H9 (cell line): ENCODE results near the gene SATB2. TPM values are rescaled to one million over a fixed set of nuclear protein-coding genes. Genes with fewer than 3 reads are reported as not detected.

Experiments
- DNase-seq: peaks from one replicate; pipeline ENCODE4 v3.0.0-alpha.2; 2017
- H2AFZ ChIP-seq: one replicate; pipeline ENCODE4 v1.6.1; 2013; ENCODE audit warnings: mild to moderate bottlenecking, low read length, control low read depth, moderate library complexity
- H2AK5ac ChIP-seq: 2 replicates; pipeline ENCODE4 v1.6.1; 2013; ENCODE audit warnings: low read length, control low read depth, mixed read lengths; ENCODE audit not compliant: insufficient read length
- H2BK120ac ChIP-seq: one replicate; pipeline ENCODE4 v1.6.1; 2013; ENCODE audit warnings: low read depth, mild to moderate bottlenecking, low read length, control low read depth, inconsistent platforms; ENCODE audit not compliant: poor library complexity, severe bottlenecking
- H2BK12ac ChIP-seq: 2 replicates; pipeline ENCODE4 v1.6.1; 2013; ENCODE audit warnings: low read length, control low read depth, mixed read lengths, low read depth; ENCODE audit not compliant: insufficient read length
- H2BK15ac ChIP-seq: 2 replicates; pipeline ENCODE4 v1.6.1; 2013; ENCODE audit warnings: low read depth, low read length, control low read depth
- H2BK20ac ChIP-seq: one replicate; pipeline ENCODE4 v1.6.1; 2013; ENCODE audit warnings: low read depth, mild to moderate bottlenecking, low read length, control low read depth, inconsistent platforms; ENCODE audit not compliant: poor library complexity, severe bottlenecking
- H2BK5ac ChIP-seq: 2 replicates; pipeline ENCODE4 v1.6.1; 2013; ENCODE audit warnings: low read length, control low read depth, mixed read lengths; ENCODE audit not compliant: insufficient read length
- H3K14ac ChIP-seq: 2 replicates; pipeline ENCODE4 v1.6.1; 2013; ENCODE audit warnings: low read length, control low read depth; ENCODE audit not compliant: insufficient read depth
- H3K18ac ChIP-seq: 2 replicates; pipeline ENCODE4 v1.6.1; 2013; ENCODE audit warnings: low read depth, mild to moderate bottlenecking, mixed read lengths, low read length, control low read depth; ENCODE audit not compliant: insufficient read length
- H3K23ac ChIP-seq: 2 replicates; pipeline ENCODE4 v1.6.1; 2013; ENCODE audit warnings: low read length, control low read depth, mixed read lengths, low read depth; ENCODE audit not compliant: insufficient read length
- H3K23me2 ChIP-seq: 2 replicates; pipeline ENCODE4 v1.6.1; 2013; ENCODE audit warnings: low read depth, mild to moderate bottlenecking, mixed read lengths, low read length, control low read depth; ENCODE audit not compliant: insufficient read length, poor library complexity, severe bottlenecking
- H3K27ac ChIP-seq: 2 replicates; pipeline ENCODE4 v1.5.1; 2013; ENCODE audit warnings: low read length, control low read depth, mixed read lengths, low read depth; ENCODE audit not compliant: insufficient read length
- H3K27me3 ChIP-seq: 2 replicates; pipeline ENCODE4 v1.6.1; 2013; ENCODE audit warnings: low read length, control low read depth, inconsistent platforms; ENCODE audit not compliant: insufficient read depth
- H3K4ac ChIP-seq: 2 replicates; pipeline ENCODE4 v1.6.1; 2013; ENCODE audit warnings: low read depth, mild to moderate bottlenecking, control low read depth, inconsistent platforms, low read length, moderate library complexity
- H3K4me1 ChIP-seq: 2 replicates; pipeline ENCODE4 v1.6.1; 2013; ENCODE audit warnings: low read length, control low read depth, inconsistent platforms; ENCODE audit not compliant: insufficient read depth
- H3K4me2 ChIP-seq: 2 replicates; pipeline ENCODE4 v1.6.1; 2013; ENCODE audit warnings: low read length, control low read depth, mixed read lengths; ENCODE audit not compliant: insufficient read length, insufficient read depth
- H3K56ac ChIP-seq: 2 replicates; pipeline ENCODE4 v1.6.1; 2013; ENCODE audit warnings: low read depth, mild to moderate bottlenecking, mixed read lengths, low read length, control low read depth; ENCODE audit not compliant: insufficient read length
- H3K79me1 ChIP-seq: 2 replicates; pipeline ENCODE4 v1.6.1; 2013; ENCODE audit warnings: low read depth, mild to moderate bottlenecking, moderate library complexity, low read length, control low read depth, inconsistent platforms; ENCODE audit not compliant: insufficient read depth, poor library complexity, severe bottlenecking
- H3K79me2 ChIP-seq: 2 replicates; pipeline ENCODE4 v1.6.1; 2013; ENCODE audit warnings: low read length, control low read depth, inconsistent platforms; ENCODE audit not compliant: insufficient read depth
- H3K9ac ChIP-seq: 2 replicates; pipeline ENCODE4 v1.6.1; 2013; ENCODE audit warnings: low read length, control low read depth, mixed read lengths; ENCODE audit not compliant: insufficient read length; ENCODE audit errors: extremely low read depth
- H3K9me3 ChIP-seq: one replicate; pipeline ENCODE4 v1.6.1; 2013; ENCODE audit warnings: low read depth, low read length, inconsistent platforms; ENCODE audit not compliant: control insufficient read depth
- H3T11ph ChIP-seq: one replicate; pipeline ENCODE4 v1.6.1; 2013; ENCODE audit warnings: mild to moderate bottlenecking, low read length, control low read depth, inconsistent platforms
- H4K20me1 ChIP-seq: one replicate; pipeline ENCODE4 v1.6.1; 2013; ENCODE audit not compliant: control insufficient read depth, insufficient read length, insufficient read depth
- H4K5ac ChIP-seq: 2 replicates; pipeline ENCODE4 v1.6.1; 2013; ENCODE audit warnings: low read depth, mild to moderate bottlenecking, mixed read lengths, low read length, control low read depth; ENCODE audit not compliant: insufficient read length
- H4K8ac ChIP-seq: replicated peaks from 2 replicates; pipeline ENCODE4 v1.6.1; 2013; ENCODE audit warnings: low read length, control low read depth, mixed read lengths, low read depth; ENCODE audit not compliant: insufficient read length
- H4K91ac ChIP-seq: 2 replicates; pipeline ENCODE4 v1.6.1; 2013; ENCODE audit warnings: low read depth, mild to moderate bottlenecking, moderate library complexity, mixed read lengths, low read length, control low read depth; ENCODE audit not compliant: insufficient read length
- H3K27ac Mint-ChIP-seq, 3 experiments: 2 replicates in 2 of 3; 3 replicates in 1 of 3; pipeline ENCODE4 v1.8.0; 2020 to 2021; ENCODE audit warnings: mixed read lengths in 3 of 3, mild to moderate bottlenecking in 1 of 3, moderate library complexity in 1 of 3
- H3K27me3 Mint-ChIP-seq: 2 replicates; pipeline ENCODE4 v1.8.0; 2021; ENCODE audit warnings: low read depth, mild to moderate bottlenecking, moderate library complexity, mixed read lengths
- H3K36me3 Mint-ChIP-seq, 3 experiments: 2 replicates in 2 of 3; 3 replicates in 1 of 3; pipeline ENCODE4 v1.8.0; 2020 to 2021; ENCODE audit warnings: low read depth in 3 of 3, mixed read lengths in 3 of 3; ENCODE audit not compliant: insufficient read depth in 1 of 3
- H3K4me1 Mint-ChIP-seq, 2 experiments: 2 replicates each; pipeline ENCODE4 v1.8.0; 2020; ENCODE audit warnings: mixed read lengths in 2 of 2
- H3K4me3 Mint-ChIP-seq, 2 experiments: 2 replicates in 1 of 2; 3 replicates in 1 of 2; pipeline ENCODE4 v1.8.0; 2020 to 2021; ENCODE audit warnings: mild to moderate bottlenecking in 2 of 2, mixed read lengths in 2 of 2, moderate library complexity in 1 of 2
- H3K9me3 Mint-ChIP-seq, 2 experiments: 2 replicates in 1 of 2; 3 replicates in 1 of 2; pipeline ENCODE4 v1.8.0; 2020; ENCODE audit warnings: mild to moderate bottlenecking in 2 of 2, mixed read lengths in 2 of 2, moderate library complexity in 1 of 2
- CTCF ChIP-seq: fragments of 200-600 bp; sonication (generic); conservative IDR thresholded peaks from 3 replicates; pipeline ENCODE4 v1.8.0; 2021; ENCODE audit warnings: antibody characterized with exemption, mild to moderate bottlenecking
- WGBS: extraction: QIAGEN DNeasy Blood & Tissue Kit; methylation state at CpG from one replicate; pipeline ENCODE4 v1.1.7; 2013; ENCODE audit warnings: missing lambda C conversion rate, low lambda C conversion rate, mixed read lengths; ENCODE audit not compliant: insufficient read length; ENCODE audit errors: extremely low coverage; 5-methylcytosine and 5-hydroxymethylcytosine counted together
- total RNA-seq: library from RNA; stranded (reverse); gene quantifications from 2 replicates; pipeline ENCODE4 v1.2.1, GENCODE V29; 2021

Gene SATB2
- total RNA-seq, 1 experiment from 2014 or later = 23.8 TPM

GRCh38 chr2:199364153-199364552 is 93.6 kb downstream of the SATB2 start:
- Histone ChIP-seq H3T11ph (no peak overlapping the region), H4K5ac (no peak overlapping the region), H2AFZ (no peak overlapping the region), H2AK5ac (no peak overlapping the region), H3K56ac (no peak overlapping the region), H3K4me2 (no peak overlapping the region), H3K79me2 (no peaks in the 10 kb centered on the region), H3K18ac (no peak overlapping the region), H3K27me3 (no peaks in the 10 kb centered on the region), H4K20me1 (no peaks in the 10 kb centered on the region), H3K4me1 (no peaks in the 10 kb centered on the region), H3K9ac (no peak overlapping the region), H4K8ac (no peak overlapping the region), H2BK12ac (no peak overlapping the region), H2BK5ac (no peak overlapping the region), H3K79me1 (no peaks in the 10 kb centered on the region), H3K9me3 (no peaks in the 10 kb centered on the region), H3K23ac (no peak overlapping the region), H2BK120ac (no peak overlapping the region), H3K27ac (no peak overlapping the region), H3K4ac (no peak overlapping the region), H2BK20ac (no peak overlapping the region), H3K14ac (no peak overlapping the region), H3K23me2 (no peaks in the 10 kb centered on the region), H2BK15ac (no peak overlapping the region), H4K91ac (no peak overlapping the region)
- WGBS = no CpG with 5 or more reads among the region's 3 CpGs
- Mint-ChIP-seq H3K4me3 (no peak overlapping the region), H3K27me3 (no peaks in the 10 kb centered on the region), H3K9me3 (no peaks in the 10 kb centered on the region), H3K27ac (no peak overlapping the region), H3K4me1 (peaks cover 3 to 4% of the 10 kb centered on the region in 2 experiments; a peak in 3 of 4 replicates), H3K36me3 (peaks cover 0 to 5% (median 0%) of the 10 kb centered on the region in 3 experiments; a peak in 2 of 7 replicates)
- no peak for DNase-seq
- no peak for TF ChIP-seq CTCF
